Stomach smooth muscle (tissue), 2 donors: ENCODE measurements around the gene FAM181A.

ENCODE experiments used
- H3K27ac ChIP-seq: one replicate; pipeline ENCODE4 v1.7.0; 2013; ENCODE audit warnings: mild to moderate bottlenecking, low read length, inconsistent platforms
- H3K27me3 ChIP-seq, 2 donors: one replicate each; pipeline ENCODE4 v1.7.0; 2013; ENCODE audit warnings: low read length in 2 of 2; ENCODE audit not compliant: insufficient read depth in 2 of 2, control insufficient read depth in 1 of 2
- H3K36me3 ChIP-seq, 2 donors: one replicate each; pipeline ENCODE4 v1.7.0; 2013; ENCODE audit warnings: low read length in 2 of 2; ENCODE audit not compliant: control insufficient read depth in 2 of 2, insufficient read depth in 2 of 2
- H3K4me1 ChIP-seq: one replicate; pipeline ENCODE4 v1.7.0; 2013; ENCODE audit warnings: low read length; ENCODE audit not compliant: control insufficient read depth, insufficient read depth
- H3K4me3 ChIP-seq, 2 donors: one replicate each; pipeline ENCODE4 v1.7.0; 2013; ENCODE audit warnings: low read length in 2 of 2
- H3K9ac ChIP-seq, 2 donors: one replicate each; pipeline ENCODE4 v1.7.0; 2013; ENCODE audit warnings: low read length in 2 of 2, mild to moderate bottlenecking in 1 of 2
- H3K9me3 ChIP-seq, 2 donors: one replicate each; pipeline ENCODE4 v1.7.0; 2013; ENCODE audit warnings: low read length in 2 of 2; ENCODE audit not compliant: control insufficient read depth in 2 of 2
- donor health status: healthy.
- donor health status: Pancreatic carcinoma.

The FAM181A gene

DNA sequence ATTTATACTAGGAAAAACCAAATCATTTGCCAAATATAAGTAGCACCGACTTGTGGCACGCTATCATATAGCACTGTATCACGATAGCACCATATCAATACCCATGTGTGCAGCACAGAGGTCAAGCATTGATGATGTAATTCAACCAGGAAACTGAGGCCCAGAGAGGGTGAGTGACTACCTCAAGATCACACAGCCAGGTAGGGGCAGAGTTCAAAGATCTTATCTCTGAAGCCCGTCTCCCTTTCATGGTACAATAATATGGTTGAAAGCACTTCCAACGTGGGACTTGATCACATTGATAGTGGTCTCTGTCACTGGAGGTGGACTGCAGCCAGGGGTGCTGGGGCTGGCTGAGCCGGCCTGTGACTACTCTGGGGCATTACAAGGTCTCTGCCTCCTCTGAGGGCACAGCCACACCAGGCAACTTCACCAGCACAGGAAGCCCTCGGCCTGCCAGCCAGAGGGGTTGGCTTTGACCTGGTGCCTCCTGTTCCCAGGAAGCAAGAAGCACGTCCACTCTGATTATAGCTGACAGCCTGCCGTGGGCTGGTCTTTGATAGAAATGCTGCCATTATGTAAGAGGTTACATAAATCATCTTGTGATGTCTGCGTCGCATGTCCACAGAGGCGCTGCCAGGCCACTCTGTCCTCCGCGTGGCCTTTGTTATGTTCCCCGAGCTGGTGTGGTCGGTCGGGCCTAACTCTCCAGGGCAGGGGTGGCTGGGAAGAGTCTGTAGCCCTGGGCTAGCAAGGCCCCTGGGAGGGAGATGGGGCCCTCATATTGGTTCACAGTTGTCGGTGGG, 5.9 kb upstream of the FAM181A start:
- Histone ChIP-seq H3K27ac (no peak overlapping the region), H3K9ac (no peak overlapping the region), H3K9me3 (peaks cover 0 to 4% of the 10 kb centered on the region in 2 donors), H3K4me3 (no peak overlapping the region), H3K27me3 (no peaks in the 10 kb centered on the region), H3K4me1 (no peaks in the 10 kb centered on the region), H3K36me3 (no peaks in the 10 kb centered on the region)

DNA sequence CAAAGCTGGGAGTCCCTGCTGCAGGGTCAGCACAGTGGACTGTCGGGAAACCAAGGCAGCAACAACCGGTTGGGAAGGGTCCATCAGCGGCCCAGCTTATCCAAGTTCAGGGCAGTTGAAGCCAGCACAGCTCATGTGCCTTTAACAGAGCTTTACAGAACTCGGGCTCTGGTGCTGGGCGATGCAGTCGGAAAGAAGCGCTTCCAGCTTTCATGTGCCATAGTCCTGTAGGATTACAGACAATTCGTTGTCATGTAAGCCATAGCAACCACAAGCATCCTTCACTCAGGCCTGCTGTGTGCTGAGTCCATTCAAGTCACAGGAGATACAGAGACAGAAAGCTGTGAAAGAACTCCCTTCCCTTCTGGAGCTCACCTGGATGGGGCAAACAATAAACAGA, 3.5 kb upstream of the FAM181A start:
- no peak overlapping the region for H3K4me3 ChIP-seq
- no peaks in the 10 kb centered on the region for H3K36me3 ChIP-seq
- peaks cover 0 to 4% of the 10 kb centered on the region in 2 donors for H3K9me3 ChIP-seq
- H3K4me1 ChIP-seq, result peaks cover 12% of the 10 kb centered on the region
- no peak overlapping the region for H3K27ac ChIP-seq
- no peaks in the 10 kb centered on the region for H3K27me3 ChIP-seq
- H3K9ac ChIP-seq, result no peak overlapping the region

DNA sequence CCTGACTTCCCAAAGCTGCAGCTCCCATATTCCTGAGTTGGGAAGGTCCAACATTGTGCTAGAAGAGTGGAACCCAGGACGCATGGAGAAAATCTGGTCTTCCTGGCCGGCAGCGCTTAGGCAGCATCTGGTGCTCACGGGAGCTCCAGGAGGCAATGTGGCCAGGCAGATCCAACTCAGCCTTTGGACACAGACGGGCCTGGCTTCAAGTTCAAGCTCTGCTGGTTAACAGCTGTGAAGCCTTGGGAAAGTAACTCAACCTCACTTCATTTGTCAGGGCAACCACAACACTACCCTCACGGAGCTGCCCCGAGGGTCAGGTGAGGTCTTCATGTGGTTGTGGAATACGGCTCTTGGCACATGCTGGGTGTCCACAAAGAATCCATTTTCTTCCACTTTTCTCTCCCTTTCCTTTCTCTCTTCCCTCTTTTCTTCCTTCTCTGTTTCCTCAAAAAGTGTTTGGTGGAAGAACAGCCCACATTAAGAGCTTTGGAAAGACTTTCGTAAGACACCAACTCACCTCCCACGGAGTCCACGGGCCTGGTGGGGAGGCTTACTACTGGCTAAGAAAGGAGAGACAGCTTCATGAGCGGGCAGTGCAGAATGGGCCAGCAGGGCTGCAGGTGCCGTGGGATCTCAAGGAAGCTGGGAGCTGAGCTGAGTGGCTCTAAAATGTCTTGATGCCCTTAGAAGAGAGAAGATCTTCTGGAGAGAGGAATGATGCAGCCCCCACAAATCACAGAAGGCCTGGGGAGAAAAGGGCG, 2.4 kb upstream of the FAM181A start:
- no peak overlapping the region for H3K4me3 ChIP-seq
- H3K27me3 ChIP-seq, result no peaks in the 10 kb centered on the region
- peaks cover 13% of the 10 kb centered on the region for H3K4me1 ChIP-seq
- no peaks in the 10 kb centered on the region for H3K36me3 ChIP-seq
- no peak overlapping the region for H3K27ac ChIP-seq
- no peak overlapping the region for H3K9ac ChIP-seq
- H3K9me3 ChIP-seq, result no peaks in the 10 kb centered on the region

DNA sequence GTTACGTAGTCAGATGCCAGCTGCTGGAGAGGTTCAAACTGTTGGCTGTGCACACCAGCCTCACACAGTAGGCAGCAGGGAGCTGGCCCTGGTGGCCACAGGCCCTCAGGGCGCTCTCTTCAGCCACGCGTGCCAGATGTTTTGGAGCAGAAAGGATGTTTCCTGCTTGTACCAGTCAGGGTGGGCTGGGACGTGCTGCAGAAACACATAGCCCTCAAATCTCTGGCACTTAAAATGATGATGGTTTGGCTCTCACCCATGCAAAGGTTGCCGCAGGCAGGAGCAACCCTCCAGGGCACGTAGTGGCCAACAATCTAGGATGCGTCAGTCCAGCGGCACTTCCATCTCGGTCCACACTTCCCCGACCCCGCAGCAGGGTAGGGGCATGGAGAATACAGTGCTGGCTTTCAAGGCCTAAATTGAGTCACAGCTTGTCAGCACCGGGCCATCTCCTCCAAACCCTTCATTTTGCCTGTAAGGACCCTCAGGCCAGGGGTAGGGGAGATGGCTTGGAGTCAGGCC, 1.7 kb upstream of the FAM181A start:
- Histone ChIP-seq H3K4me1 (peaks cover 13% of the 10 kb centered on the region), H3K9ac (no peak overlapping the region), H3K27ac (no peak overlapping the region)

DNA sequence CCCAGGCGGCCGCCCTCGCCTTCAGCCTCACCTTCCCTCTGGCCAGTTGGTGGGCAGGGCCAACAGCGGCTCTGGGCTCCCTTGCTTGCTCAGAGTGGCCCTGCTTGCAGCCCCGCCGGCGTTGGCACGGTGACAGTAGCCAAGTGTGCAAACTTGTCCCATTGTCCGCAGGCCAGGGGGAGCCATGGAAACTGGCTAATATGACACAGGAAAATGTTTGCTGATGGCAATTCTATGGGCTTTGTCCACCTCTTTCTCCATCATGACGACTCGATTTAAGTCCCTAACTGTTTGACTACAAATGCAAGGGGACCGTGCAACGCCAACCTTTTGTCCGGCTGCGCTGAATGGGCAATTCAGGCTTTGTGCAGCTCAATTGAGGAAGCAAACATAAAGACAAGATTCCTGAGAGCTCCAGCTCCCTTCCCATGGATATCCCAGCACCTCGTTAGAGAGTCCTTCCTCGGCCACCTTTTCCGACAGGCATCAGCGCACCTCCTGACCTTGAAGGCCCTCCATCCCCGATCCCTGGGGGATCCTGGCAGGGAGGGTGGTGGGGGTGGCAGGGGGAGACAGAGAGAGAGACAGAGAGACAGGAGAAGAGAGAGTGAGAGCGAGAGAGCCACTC, 785 bp upstream of the FAM181A start:
- H3K36me3 ChIP-seq, result peaks cover 4 to 9% of the 10 kb centered on the region in 2 donors
- no peaks in the 10 kb centered on the region for H3K27me3 ChIP-seq
- H3K4me1 ChIP-seq, result peaks cover 13% of the 10 kb centered on the region
- H3K4me3 ChIP-seq, result no peak overlapping the region
- no peak overlapping the region for H3K9ac ChIP-seq
- no peaks in the 10 kb centered on the region for H3K9me3 ChIP-seq
- no peak overlapping the region for H3K27ac ChIP-seq

More for the DNA sequence above, 1.7 kb upstream of the FAM181A start:
- no peaks in the 10 kb centered on the region for H3K27me3 ChIP-seq
- no peak overlapping the region for H3K4me3 ChIP-seq
- H3K9me3 ChIP-seq, result no peaks in the 10 kb centered on the region
- peaks cover 2 to 3% of the 10 kb centered on the region in 2 donors for H3K36me3 ChIP-seq

DNA sequence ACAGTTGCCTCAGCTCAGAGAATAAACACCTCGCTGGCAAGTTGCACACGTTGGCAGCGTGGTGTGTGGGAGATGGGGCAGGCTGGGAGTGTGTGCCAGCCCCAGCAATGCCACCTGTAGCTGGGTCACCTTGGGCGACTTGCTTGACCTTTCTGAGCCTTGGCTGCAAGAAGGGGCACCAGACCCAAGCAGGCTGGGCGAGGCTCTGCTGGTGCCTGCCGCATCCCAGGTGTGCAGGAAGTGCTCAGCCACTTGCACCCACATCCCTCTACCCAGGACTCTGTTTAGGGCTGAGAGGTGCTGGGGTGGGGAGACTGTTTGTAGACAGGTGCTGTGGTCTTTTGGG, 629 bp downstream of the FAM181A start:
- Histone ChIP-seq H3K27ac (no peak overlapping the region), H3K36me3 (peaks cover 9 to 16% of the 10 kb centered on the region in 2 donors), H3K27me3 (no peaks in the 10 kb centered on the region), H3K4me1 (peaks cover 13% of the 10 kb centered on the region), H3K9me3 (no peaks in the 10 kb centered on the region), H3K4me3 (no peak overlapping the region), H3K9ac (no peak overlapping the region)

DNA sequence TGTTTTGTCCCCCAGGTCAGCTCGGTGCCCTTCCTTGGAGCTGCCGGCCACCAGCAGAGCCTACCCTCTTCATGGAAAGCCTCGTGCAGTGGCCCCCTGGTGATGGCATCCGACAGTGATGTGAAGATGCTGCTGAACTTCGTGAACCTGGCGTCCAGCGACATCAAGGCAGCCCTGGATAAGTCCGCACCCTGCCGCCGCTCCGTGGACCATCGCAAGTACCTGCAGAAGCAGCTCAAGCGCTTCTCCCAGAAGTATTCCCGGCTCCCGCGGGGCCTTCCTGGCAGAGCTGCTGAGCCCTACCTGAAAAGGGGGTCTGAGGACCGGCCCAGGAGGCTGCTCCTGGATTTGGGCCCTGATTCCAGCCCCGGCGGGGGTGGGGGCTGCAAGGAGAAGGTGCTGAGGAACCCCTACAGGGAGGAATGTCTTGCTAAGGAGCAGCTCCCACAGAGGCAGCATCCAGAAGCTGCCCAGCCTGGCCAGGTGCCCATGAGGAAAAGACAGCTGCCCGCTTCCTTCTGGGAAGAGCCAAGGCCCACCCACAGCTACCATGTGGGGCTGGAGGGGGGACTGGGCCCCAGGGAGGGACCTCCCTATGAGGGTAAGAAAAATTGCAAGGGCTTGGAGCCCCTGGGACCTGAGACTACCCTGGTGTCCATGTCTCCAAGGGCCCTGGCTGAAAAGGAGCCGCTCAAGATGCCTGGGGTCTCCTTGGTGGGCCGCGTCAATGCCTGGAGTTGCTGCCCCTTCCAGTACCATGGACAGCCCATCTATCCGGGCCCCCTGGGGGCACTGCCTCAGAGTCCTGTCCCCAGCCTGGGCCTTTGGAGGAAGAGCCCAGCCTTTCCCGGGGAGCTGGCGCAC, 1.3 kb downstream of the FAM181A start:
- Histone ChIP-seq H3K36me3 (peaks cover 9 to 19% of the 10 kb centered on the region in 2 donors), H3K4me3 (no peak overlapping the region), H3K27ac (no peak overlapping the region), H3K9ac (no peak overlapping the region), H3K9me3 (no peaks in the 10 kb centered on the region), H3K4me1 (peaks cover 15% of the 10 kb centered on the region), H3K27me3 (no peaks in the 10 kb centered on the region)

DNA sequence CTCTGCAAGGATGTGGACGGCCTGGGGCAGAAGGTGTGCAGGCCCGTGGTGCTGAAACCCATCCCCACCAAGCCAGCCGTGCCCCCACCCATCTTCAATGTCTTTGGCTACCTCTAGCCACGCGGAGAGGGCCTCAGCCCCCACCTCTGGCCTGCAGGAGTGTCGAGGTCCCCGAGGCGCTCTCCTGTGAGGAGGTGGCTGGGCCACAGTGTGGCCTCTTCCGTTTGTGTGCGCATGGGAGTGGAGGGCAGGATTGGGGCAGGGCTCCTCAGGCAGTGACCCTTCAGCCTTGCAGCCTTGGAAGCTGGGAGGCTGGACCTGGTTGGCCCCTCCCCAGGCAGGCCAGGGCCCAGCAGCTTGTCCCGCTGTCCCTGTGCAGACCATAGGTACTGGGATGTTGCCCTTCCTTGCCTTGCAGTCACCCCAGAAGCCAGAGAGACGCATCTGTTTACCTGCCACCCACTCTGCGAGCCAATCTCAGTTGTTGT, 1.9 kb downstream of the FAM181A start:
- H3K36me3 ChIP-seq, result peaks cover 15 to 22% of the 10 kb centered on the region in 2 donors
- peaks cover 15% of the 10 kb centered on the region for H3K4me1 ChIP-seq
- no peaks in the 10 kb centered on the region for H3K9me3 ChIP-seq
- no peak overlapping the region for H3K9ac ChIP-seq
- no peak overlapping the region for H3K27ac ChIP-seq
- no peak overlapping the region for H3K4me3 ChIP-seq
- H3K27me3 ChIP-seq, result no peaks in the 10 kb centered on the region

DNA sequence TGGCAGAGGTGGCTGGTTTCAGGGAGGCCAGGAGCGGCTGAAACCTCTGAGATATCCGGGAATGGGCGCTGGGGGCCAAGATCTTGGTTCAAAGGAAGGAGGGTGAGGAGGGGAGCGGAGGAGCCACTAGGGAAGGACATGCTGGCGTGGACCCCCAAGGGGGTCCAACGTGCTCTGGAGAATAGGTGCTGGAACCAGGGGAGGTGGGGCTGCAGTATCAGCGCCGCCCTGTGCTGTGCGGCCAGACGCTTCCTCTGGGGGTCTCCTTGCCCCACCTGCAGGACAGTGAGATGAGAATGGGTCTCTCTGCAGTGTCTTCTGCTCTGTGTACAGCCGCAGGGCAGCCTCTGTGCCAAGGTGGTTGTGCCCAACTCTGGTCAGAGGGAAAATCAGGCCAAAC, 2.5 kb downstream of the FAM181A start:
- Histone ChIP-seq H3K4me3 (no peak overlapping the region), H3K9me3 (no peaks in the 10 kb centered on the region), H3K36me3 (peaks cover 20 to 28% of the 10 kb centered on the region in 2 donors), H3K9ac (no peak overlapping the region), H3K4me1 (peaks cover 15% of the 10 kb centered on the region), H3K27ac (no peak overlapping the region), H3K27me3 (no peaks in the 10 kb centered on the region)
